ENCODE results near the gene ZBED4.

The ZBED4 gene

GRCh38 chr22:49897015-49897684 lies 43.5 kb downstream of the ZBED4 start:
- FAIRE-seq (no peak), DNase-seq (ENCODE audit: insufficient read length, low spot score) (no peak)

- FAIRE-seq (no peak), DNase-seq (ENCODE audit: insufficient read length, low spot score) (no peak)
These were observed 45.9 kb downstream of the ZBED4 start for GRCh38 chr22:49899530-49899929.

DNA sequence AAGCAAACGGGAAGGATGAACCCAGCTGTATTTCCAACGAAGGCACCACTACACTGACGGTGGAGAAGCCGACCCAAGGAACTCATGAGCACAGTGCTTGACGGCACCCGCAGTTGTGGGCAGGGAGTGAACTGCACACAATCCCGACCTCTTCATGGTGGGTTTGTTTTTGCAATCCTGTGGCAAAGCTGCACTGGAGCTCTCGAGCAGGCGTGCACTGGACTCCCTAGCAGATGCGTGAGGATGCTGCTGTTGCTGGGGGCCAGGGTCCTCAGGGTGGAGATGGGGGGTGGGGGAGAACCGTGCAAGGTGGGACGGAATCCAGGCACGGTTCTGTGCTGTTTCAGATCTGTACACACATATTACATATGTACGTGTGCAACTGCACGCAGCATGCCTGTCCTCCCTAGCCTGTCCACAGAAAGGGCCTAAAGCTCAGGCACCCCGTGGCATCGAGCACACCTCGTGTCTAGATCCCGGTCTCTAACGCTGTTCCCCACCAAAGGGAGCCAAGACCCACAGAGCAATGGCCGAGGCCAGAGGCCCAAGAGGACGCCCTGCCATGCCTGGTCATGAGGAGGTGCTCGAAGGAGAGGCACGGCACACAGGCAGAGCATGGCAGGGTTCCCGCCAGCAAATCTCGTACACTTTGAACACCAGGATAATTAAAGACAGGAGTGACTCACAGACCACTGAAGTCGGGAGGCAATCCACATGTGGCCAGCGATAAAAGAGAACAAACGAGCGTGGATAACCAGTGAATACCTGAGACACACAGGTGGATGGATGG lies 47.0 kb downstream of the ZBED4 start:
- no peak for DNase-seq (ENCODE audit: insufficient read length, low spot score)
- no peak for FAIRE-seq

- DNase-seq (ENCODE audit: insufficient read length, low spot score) (no peak), FAIRE-seq (no peak)
These were observed 47.8 kb downstream of the ZBED4 start for GRCh38 chr22:49901457-49901856.

DNA sequence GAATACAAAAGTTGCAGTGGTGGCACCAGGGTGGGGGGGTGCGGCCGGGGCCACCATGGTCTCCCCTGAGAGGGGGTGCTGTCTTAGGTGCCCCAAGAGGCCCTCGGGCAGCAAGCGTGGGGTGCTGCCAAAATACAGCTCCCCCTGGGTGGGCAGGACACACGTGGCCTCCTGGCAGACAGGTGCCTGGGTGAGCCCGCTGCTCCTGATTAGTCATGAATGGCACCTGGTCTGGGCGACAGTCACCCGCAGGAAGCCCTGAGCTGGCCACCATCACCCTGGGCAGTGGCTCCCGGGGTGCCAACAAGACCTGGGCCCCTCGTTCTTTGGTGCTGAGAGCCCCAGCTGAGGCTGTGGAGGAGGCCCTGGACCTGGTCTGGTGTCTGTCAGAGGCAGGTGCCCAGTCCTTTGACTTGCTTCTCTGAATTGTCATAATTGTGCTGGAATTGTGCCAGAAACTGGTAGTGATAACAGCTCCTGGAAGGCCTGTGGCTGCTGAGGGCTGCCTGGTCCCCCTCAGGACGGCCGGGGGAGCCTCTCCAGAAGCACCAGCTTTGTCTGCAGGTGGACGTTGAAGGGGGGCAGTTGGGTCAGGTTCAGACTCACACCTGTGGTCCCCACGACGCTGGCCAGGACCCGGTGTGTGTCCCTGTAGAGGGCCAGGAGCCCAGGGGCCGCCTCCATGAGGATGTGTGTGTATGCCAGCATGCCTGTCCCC lies 49.8 kb downstream of the ZBED4 start:
- DNase-seq (ENCODE audit: insufficient read length, low spot score) (no peak), FAIRE-seq (no peak)

DNA sequence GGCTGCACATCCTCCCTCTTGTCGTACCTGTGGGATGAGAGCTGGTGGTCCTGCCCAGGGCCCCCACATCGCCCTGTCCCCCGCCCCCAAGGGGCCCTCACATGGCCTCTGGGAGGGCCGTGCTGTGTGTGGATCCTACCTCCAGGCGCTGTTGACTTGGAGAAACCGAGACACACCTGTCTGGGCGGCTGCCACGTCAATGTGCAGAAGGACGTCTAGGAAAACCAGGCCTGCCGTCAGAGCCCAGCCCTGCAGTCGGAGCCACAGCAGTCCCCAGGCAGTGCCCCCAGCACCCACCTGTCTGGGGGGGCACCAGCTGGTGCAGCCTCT lies 50.4 kb downstream of the ZBED4 start:
- FAIRE-seq (no peak), DNase-seq (ENCODE audit: insufficient read length, low spot score) (no peak)

DNA sequence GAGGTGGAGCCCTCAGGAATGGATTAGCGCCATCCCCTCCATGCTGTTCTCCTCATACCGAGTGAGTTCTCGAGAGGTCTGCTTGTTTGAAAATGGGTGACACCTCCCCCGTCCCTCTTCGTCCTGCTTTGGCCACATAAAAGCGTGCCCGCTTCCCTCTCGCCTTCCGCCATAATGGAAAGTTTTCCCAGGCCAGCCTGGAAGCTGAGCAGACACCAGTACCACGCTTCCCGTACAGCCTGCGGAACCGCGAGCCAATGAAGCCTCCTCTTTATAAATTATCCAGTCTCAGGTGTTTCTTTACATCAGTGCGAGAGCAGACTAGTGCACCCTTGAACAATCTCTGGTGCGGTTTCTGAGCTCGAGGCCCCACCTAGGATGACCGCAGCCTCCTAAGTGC lies 51.8 kb downstream of the ZBED4 start:
- no peak for FAIRE-seq
- no peak for DNase-seq (ENCODE audit: insufficient read length, low spot score)

- no peak for FAIRE-seq
- DNase-seq (ENCODE audit: insufficient read length, low spot score) = no peak
These were observed 52.6 kb downstream of the ZBED4 start for GRCh38 chr22:49906071-49906798.

GRCh38 chr22:49906799-49907290 lies 53.2 kb downstream of the ZBED4 start:
- FAIRE-seq = no peak
- no peak for DNase-seq (ENCODE audit: insufficient read length, low spot score)

DNA sequence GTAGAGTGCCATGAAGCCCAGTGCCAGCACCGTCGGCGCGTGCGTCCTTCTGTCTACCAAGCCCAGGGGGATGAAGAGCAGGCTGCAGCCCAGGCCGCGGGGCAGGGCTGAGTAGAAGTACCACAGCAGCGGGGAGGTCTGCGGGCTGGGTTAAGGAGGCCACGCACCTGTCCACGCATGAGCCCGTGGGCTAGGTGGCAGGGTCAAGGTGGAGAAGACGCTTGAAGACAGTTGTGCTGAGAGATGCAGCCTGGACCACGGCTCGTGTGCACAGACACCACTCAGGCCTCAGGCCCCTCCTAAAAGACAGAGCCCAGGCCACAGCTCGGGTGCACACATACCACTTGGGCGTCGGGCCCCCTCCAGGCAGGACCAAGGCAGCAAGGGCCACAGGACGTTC lies 54.2 kb downstream of the ZBED4 start:
- FAIRE-seq (no peak), DNase-seq (ENCODE audit: insufficient read length, low spot score) (no peak)

- FAIRE-seq = no peak
- no peak for DNase-seq (ENCODE audit: insufficient read length, low spot score)
These were observed 56.0 kb downstream of the ZBED4 start for GRCh38 chr22:49909476-49910205.

GRCh38 chr22:49910229-49911155 lies 56.8 kb downstream of the ZBED4 start:
- DNase-seq (ENCODE audit: insufficient read length, low spot score) = no peak
- no peak for FAIRE-seq

DNA sequence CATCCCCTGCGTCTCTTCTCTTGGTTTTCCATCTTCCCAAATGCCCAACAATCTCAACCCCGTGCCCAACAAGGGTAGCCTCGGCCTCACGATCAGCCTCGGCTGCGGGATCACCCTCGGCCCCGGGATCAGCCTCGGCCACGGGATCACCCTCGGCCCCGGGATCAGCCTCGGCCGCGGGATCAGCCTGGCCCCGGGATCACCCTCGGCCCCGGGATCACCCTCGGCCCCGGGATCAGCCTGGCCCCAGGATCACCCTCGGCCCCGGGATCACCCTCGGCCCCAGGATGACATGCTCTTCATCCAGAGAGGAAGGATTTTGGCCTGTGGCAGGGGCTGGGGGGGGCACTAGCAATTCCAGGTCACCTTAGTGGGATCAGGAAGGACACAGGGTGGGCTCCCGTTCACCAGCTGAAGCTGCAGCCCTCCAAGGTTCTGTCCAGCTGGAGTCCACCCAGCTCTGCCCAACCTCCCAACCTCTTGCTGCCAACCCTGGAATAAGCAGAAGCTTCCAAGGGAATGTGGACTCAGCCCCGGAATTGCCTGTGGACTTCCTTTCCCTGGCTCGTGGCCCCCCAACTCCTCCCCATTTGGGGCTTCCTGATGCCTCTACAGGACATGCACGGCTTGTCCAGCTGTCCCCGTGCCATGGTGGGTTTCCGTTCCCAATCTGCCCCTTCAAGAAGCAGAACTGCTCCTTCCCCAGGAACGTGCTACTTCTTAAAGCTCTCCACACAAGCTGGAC lies 58.4 kb downstream of the ZBED4 start:
- DNase-seq (ENCODE audit: insufficient read length, low spot score) (no peak), FAIRE-seq (no peak)

- no peak for FAIRE-seq
- DNase-seq (ENCODE audit: insufficient read length, low spot score) = no peak
These were observed 59.4 kb downstream of the ZBED4 start for GRCh38 chr22:49913026-49913425.

DNA sequence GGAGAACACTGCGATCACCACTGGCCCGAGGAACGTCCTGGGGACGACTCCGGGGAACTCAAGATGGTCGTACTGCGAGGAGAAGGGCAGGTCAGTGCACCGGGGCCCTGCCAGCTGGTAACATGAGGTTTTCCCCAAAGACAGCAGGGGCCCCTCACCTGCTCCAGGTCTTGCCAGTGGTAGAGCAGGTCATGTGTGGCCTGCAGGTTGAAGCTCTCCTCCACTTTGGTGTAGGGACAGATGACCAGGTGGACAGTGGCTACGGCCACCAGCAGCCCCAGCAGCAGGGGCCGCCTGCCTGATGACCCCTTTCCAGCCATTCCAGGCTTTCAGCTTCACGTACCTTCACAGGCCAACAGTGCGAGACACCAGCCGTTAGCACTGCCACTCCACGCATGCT lies 59.8 kb downstream of the ZBED4 start:
- DNase-seq (ENCODE audit: insufficient read length, low spot score) = no peak
- FAIRE-seq = no peak

- no peak for FAIRE-seq
- DNase-seq (ENCODE audit: insufficient read length, low spot score) = no peak
These were observed 60.6 kb downstream of the ZBED4 start for GRCh38 chr22:49914256-49914655.

DNA sequence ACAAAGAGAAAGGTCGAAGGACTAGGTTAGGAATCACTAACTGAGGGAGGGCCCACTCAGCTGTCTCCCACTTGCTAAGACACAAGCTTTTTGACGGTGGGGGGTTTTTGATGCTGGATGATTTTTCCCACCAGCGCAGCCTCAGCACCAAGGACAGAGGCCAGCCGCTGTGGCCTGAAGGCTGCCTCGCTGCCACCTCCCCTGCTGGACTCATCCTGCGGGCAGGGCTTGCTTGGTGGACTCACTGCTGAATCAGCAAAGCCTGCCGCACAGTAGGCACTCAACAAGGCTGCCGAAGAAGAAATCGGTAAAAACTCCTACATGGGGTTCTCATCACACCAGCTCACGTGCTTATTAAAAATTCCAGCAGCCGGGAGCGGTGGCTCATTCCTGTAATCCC lies 62.0 kb downstream of the ZBED4 start:
- FAIRE-seq (no peak), DNase-seq (ENCODE audit: insufficient read length, low spot score) (no peak)

DNA sequence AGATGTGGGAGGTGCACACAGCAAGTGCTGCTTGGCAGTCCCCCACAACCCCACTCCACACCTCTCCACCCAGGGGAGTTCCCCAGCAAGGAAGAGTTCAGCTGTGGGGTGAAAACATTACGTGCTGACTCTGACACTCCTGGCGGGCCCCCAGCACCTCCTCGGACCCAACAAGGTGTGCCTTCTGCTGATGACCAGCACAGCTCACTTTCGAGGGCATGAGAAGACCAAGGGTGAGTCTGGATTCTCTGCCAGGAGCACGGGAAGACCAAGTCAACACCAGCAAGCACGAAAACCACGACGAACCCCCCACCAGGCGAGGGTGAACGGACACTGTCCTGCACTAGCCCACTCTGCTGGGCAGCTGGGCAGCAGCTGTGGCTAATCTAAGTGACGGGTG lies 63.2 kb downstream of the ZBED4 start:
- FAIRE-seq (no peak), DNase-seq (ENCODE audit: insufficient read length, low spot score) (no peak)

All from GM19239 (cell line).